Measurements from ENCODE around the gene TRIOBP. TPM values are rescaled to one million over a fixed set of nuclear protein-coding genes. Genes with fewer than 3 reads are reported as not detected.

Gene TRIOBP
- total RNA-seq, 1 donor from 2014 or later = 33.7 TPM

DNA sequence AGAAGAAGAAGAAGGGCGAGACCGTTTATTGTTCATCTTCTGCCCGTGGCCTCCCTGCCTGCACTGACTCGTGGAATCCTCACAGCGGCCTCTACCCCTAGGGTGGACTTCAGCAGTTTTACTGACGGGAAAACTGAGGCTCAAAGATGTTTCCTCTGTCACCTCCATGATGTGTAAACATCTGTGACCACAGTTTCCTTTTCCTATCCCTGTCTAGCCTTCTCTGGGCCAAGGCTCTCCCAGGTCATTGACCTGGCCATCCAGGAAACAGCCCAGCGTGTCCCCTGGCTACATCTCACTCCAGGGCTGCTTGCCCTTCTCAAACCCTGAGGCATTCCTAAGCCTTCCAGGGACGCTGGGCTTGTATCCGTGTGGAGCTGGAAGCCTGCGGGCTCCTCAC, 61.8 kb downstream of the TRIOBP start:
- no peak for DNase-seq
- Mint-ChIP-seq H3K27ac (ENCODE audit: unreplicated experiment) (no peak overlapping the region), H3K9me3 (ENCODE audit: unreplicated experiment) (peaks cover 3% of the 10 kb centered on the region), H3K27me3 (ENCODE audit: unreplicated experiment) (peaks cover 9% of the 10 kb centered on the region), H3K36me3 (ENCODE audit: unreplicated experiment) (peaks cover 5% of the 10 kb centered on the region), H3K4me3 (ENCODE audit: unreplicated experiment) (no peak overlapping the region), H3K4me1 (ENCODE audit: low read depth, unreplicated experiment) (peaks cover 4% of the 10 kb centered on the region)
- TF ChIP-seq, protein P1, sequence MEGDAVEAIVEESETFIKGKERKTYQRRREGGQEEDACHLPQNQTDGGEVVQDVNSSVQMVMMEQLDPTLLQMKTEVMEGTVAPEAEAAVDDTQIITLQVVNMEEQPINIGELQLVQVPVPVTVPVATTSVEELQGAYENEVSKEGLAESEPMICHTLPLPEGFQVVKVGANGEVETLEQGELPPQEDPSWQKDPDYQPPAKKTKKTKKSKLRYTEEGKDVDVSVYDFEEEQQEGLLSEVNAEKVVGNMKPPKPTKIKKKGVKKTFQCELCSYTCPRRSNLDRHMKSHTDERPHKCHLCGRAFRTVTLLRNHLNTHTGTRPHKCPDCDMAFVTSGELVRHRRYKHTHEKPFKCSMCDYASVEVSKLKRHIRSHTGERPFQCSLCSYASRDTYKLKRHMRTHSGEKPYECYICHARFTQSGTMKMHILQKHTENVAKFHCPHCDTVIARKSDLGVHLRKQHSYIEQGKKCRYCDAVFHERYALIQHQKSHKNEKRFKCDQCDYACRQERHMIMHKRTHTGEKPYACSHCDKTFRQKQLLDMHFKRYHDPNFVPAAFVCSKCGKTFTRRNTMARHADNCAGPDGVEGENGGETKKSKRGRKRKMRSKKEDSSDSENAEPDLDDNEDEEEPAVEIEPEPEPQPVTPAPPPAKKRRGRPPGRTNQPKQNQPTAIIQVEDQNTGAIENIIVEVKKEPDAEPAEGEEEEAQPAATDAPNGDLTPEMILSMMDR (IDR thresholded peaks at IDR 0.05; ENCODE audit: partially characterized antibody, unreplicated experiment) = no peak

DNA sequence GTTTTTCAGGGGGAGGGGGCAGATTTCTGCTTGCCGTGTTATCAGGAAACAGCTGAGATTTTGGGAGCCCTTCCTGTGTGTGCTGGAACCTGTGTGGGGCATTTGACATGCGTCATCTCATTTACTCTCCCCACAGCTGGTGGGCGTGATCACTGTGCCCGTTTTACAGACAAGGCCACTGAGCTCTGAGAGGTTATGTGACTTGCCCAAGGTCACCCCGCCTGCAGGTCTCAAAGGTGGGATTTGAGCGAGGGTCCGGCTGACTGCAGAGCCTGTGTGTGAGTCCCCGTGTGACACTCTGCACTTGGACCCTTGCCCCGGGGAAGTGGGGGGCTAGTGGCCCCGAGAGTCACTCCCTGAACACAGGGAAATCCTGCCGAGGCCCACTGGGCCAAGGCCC, 62.4 kb downstream of the TRIOBP start:
- H3K27ac Mint-ChIP-seq (ENCODE audit: unreplicated experiment) = no peak overlapping the region
- H3K36me3 Mint-ChIP-seq (ENCODE audit: unreplicated experiment) = peaks cover 5% of the 10 kb centered on the region
- peaks cover 9% of the 10 kb centered on the region for H3K4me1 Mint-ChIP-seq (ENCODE audit: low read depth, unreplicated experiment)
- H3K4me3 Mint-ChIP-seq (ENCODE audit: unreplicated experiment) = no peak overlapping the region
- peaks cover 9% of the 10 kb centered on the region for H3K27me3 Mint-ChIP-seq (ENCODE audit: unreplicated experiment)
- no peak for DNase-seq
- TF ChIP-seq, protein P1 (IDR thresholded peaks at IDR 0.05; ENCODE audit: partially characterized antibody, unreplicated experiment) = no peak
- peaks cover 5% of the 10 kb centered on the region for H3K9me3 Mint-ChIP-seq (ENCODE audit: unreplicated experiment)

DNA sequence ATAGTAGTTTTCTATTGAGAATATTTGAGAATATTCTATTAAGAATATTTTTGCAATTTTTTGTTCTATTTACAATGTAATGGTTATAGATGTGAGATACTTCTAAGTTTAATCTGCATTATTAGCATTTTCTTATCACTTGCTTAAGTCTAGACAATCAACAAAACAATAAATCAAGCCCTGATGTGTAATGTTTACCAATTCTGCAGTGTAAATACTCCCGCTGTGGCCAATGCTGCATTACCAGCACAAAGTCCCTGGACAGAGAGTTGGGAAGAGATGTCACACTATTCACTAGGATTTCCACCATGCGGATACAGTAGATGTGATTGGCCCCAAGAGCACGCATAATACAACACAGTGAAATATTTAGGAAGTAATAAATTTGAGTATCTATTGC, 63.3 kb downstream of the TRIOBP start:
- H3K27ac Mint-ChIP-seq (ENCODE audit: unreplicated experiment) = no peak overlapping the region
- H3K9me3 Mint-ChIP-seq (ENCODE audit: unreplicated experiment) = peaks cover 5% of the 10 kb centered on the region
- no peak for DNase-seq
- H3K27me3 Mint-ChIP-seq (ENCODE audit: unreplicated experiment) = peaks cover 7% of the 10 kb centered on the region
- peaks cover 14% of the 10 kb centered on the region for H3K4me1 Mint-ChIP-seq (ENCODE audit: low read depth, unreplicated experiment)
- peaks cover 5% of the 10 kb centered on the region for H3K36me3 Mint-ChIP-seq (ENCODE audit: unreplicated experiment)
- TF ChIP-seq, protein P1 (IDR thresholded peaks at IDR 0.05; ENCODE audit: partially characterized antibody, unreplicated experiment) = no peak
- H3K4me3 Mint-ChIP-seq (ENCODE audit: unreplicated experiment) = peak overlapping the region; percentile 8

DNA sequence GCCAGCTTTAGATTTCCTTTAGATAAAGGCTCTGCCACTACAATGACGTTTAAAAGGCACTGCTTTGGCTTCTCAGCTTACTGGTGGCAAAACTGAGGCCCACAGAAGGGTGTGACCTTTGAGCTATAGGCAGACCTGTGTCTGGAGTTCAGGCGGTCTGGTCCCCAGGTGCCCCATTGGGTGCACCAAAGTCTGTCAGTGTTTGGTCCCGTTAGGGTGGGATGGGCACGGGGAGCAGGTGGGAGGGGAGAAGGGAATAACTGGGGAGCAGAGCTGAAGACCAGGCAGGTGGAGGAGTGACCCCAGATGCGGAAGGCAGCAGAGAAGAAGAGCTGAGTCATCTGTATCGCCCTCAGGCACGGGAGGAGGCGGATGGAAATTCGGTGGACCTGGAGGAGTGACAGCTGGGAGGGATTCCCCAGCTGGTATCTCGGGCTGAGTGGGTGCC, 65.6 kb downstream of the TRIOBP start:
- H3K36me3 Mint-ChIP-seq (ENCODE audit: unreplicated experiment) = peaks cover 5% of the 10 kb centered on the region
- no peak overlapping the region for H3K4me3 Mint-ChIP-seq (ENCODE audit: unreplicated experiment)
- H3K9me3 Mint-ChIP-seq (ENCODE audit: unreplicated experiment) = peaks cover 5% of the 10 kb centered on the region
- H3K4me1 Mint-ChIP-seq (ENCODE audit: low read depth, unreplicated experiment) = peaks cover 14% of the 10 kb centered on the region
- H3K27ac Mint-ChIP-seq (ENCODE audit: unreplicated experiment) = no peak overlapping the region
- DNase-seq = no peak
- H3K27me3 Mint-ChIP-seq (ENCODE audit: unreplicated experiment) = peaks cover 8% of the 10 kb centered on the region
- TF ChIP-seq, protein P1 (IDR thresholded peaks at IDR 0.05; ENCODE audit: partially characterized antibody, unreplicated experiment) = no peak

DNA sequence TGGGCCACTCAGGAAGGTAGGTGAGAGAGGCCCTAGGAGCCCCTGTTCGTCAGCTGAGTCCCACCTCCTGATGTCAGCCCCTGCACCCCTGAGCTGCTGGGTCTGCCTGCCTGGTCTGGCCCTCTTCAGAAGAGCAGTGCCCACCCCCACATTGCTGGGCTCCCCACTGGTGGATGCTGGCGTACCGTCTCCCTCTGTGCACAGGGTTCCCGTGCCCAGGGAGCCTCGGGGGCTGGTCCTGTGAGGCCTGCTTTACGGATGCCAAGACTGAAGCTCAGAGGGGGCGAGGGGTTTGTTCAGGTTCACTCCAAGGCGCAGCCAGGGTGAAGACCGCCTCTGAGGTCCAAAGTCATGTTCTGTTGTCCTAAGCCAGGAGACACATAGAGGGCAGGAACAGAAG, 66.2 kb downstream of the TRIOBP start:
- no peak for DNase-seq
- Mint-ChIP-seq H3K9me3 (ENCODE audit: unreplicated experiment) (peaks cover 5% of the 10 kb centered on the region), H3K27ac (ENCODE audit: unreplicated experiment) (no peak overlapping the region), H3K27me3 (ENCODE audit: unreplicated experiment) (peaks cover 8% of the 10 kb centered on the region), H3K4me1 (ENCODE audit: low read depth, unreplicated experiment) (peaks cover 14% of the 10 kb centered on the region), H3K36me3 (ENCODE audit: unreplicated experiment) (peaks cover 4% of the 10 kb centered on the region), H3K4me3 (ENCODE audit: unreplicated experiment) (no peak overlapping the region)
- TF ChIP-seq, protein P1 (IDR thresholded peaks at IDR 0.05; ENCODE audit: partially characterized antibody, unreplicated experiment) = no peak
